ENCODE results near the gene MAFF. TPM values are rescaled to one million over a fixed set of nuclear protein-coding genes. Genes with fewer than 3 reads are reported as not detected.

Gene MAFF
- total RNA-seq, 4 donors from 2014 or later: 10.1 to 180 (median 44.0) TPM

- TF ChIP-seq POLR2A (IDR thresholded peaks at IDR 0.05): peak in 1 of 2 donors; percentile 7
- TF ChIP-seq, protein P1, sequence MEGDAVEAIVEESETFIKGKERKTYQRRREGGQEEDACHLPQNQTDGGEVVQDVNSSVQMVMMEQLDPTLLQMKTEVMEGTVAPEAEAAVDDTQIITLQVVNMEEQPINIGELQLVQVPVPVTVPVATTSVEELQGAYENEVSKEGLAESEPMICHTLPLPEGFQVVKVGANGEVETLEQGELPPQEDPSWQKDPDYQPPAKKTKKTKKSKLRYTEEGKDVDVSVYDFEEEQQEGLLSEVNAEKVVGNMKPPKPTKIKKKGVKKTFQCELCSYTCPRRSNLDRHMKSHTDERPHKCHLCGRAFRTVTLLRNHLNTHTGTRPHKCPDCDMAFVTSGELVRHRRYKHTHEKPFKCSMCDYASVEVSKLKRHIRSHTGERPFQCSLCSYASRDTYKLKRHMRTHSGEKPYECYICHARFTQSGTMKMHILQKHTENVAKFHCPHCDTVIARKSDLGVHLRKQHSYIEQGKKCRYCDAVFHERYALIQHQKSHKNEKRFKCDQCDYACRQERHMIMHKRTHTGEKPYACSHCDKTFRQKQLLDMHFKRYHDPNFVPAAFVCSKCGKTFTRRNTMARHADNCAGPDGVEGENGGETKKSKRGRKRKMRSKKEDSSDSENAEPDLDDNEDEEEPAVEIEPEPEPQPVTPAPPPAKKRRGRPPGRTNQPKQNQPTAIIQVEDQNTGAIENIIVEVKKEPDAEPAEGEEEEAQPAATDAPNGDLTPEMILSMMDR (IDR thresholded peaks at IDR 0.05): no peak
- H3K9me3 ChIP-seq: no peaks in the 10 kb centered on the region
- H3K27me3 ChIP-seq: no peaks in the 10 kb centered on the region
- peak overlapping the region in 1 of 2 donors; percentile 80 for H3K4me3 ChIP-seq
- peaks cover 6 to 7% of the 10 kb centered on the region in 2 donors for H3K4me1 ChIP-seq
- H3K36me3 ChIP-seq: no peaks in the 10 kb centered on the region
- intact Hi-C loops (cut with DNase I; ENCODE audit: low total_unique reads): loop anchor here (10.0 kb wide), 1 partner anchor 61 kb away; no protein-coding TSS in a partner anchor
- peak overlapping the region; percentile 99 to 100 for H3K27ac ChIP-seq
- DNase-seq: no peak
Measured at GRCh38 chr22:38203855-38204514, 2.2 kb downstream of the MAFF start.

- Histone ChIP-seq H3K4me3 (peak overlapping the region; percentile 6 to 14), H3K4me1 (peaks cover 6 to 7% of the 10 kb centered on the region in 2 donors), H3K36me3 (no peaks in the 10 kb centered on the region), H3K27ac (peak overlapping the region; percentile 99 to 100), H3K9me3 (no peaks in the 10 kb centered on the region), H3K27me3 (no peaks in the 10 kb centered on the region)
- TF ChIP-seq, protein P1 (IDR thresholded peaks at IDR 0.05): no peak
- no peak for TF ChIP-seq POLR2A (IDR thresholded peaks at IDR 0.05)
- DNase-seq: no peak
- intact Hi-C loops (cut with DNase I; ENCODE audit: low total_unique reads): loop anchor here (10.0 kb wide), 1 partner anchor 60 kb away; no protein-coding TSS in a partner anchor
Measured at GRCh38 chr22:38204784-38205183, 3.0 kb downstream of the MAFF start.

GRCh38 chr22:38205261-38206128 is 3.7 kb downstream of the MAFF start:
- intact Hi-C loops (cut with DNase I; ENCODE audit: low total_unique reads): loop anchor here (10.0 kb wide), 1 partner anchor 59 kb away; no protein-coding TSS in a partner anchor
- Histone ChIP-seq H3K27me3 (no peaks in the 10 kb centered on the region), H3K27ac (peak overlapping the region; percentile 99 to 100), H3K9me3 (no peaks in the 10 kb centered on the region), H3K4me1 (peaks cover 6 to 7% of the 10 kb centered on the region in 2 donors), H3K4me3 (peak overlapping the region; percentile 6 to 14), H3K36me3 (no peaks in the 10 kb centered on the region)
- peak; percentile 88 to 94 for DNase-seq
- peak in 1 of 2 donors; percentile 53 for TF ChIP-seq POLR2A (IDR thresholded peaks at IDR 0.05)
- TF ChIP-seq, protein P1 (IDR thresholded peaks at IDR 0.05): no peak

- H3K9me3 ChIP-seq: no peaks in the 10 kb centered on the region
- H3K4me1 ChIP-seq: peaks cover 6 to 7% of the 10 kb centered on the region in 2 donors
- H3K27me3 ChIP-seq: no peaks in the 10 kb centered on the region
- DNase-seq: no peak
- no peak overlapping the region for H3K4me3 ChIP-seq
- TF ChIP-seq, protein P1 (IDR thresholded peaks at IDR 0.05): no peak
- no peak for TF ChIP-seq POLR2A (IDR thresholded peaks at IDR 0.05)
- no peak overlapping the region for H3K27ac ChIP-seq
- intact Hi-C loops (cut with DNase I; ENCODE audit: low total_unique reads): loop anchor here (10.0 kb wide), 1 partner anchor 57 kb away; no protein-coding TSS in a partner anchor
- H3K36me3 ChIP-seq: no peaks in the 10 kb centered on the region
Measured at GRCh38 chr22:38207898-38208432, 6.2 kb downstream of the MAFF start.

Data from uterus (tissue), 4 donors.